SK-N-SH treated with all-trans-retinoic acid at 6 μM for 48 hours (cell line): Measurements from ENCODE around the gene TLNRD1.

ENCODE experiments used
- ATAC-seq: fragments of 200-7000 bp; cut with Tn5 transposase; 3 replicates; pipeline ENCODE4 v1.9.1; 2020; ENCODE audit warnings: mild to moderate bottlenecking, moderate library complexity
- ARNTL ChIP-seq: fragments of 450-650 bp; formaldehyde crosslinking; IDR thresholded peaks from 2 replicates; pipeline ENCODE4 v1.5.0; 2020; ENCODE audit warnings: low read depth, mild to moderate bottlenecking, moderate library complexity, borderline replicate concordance
- BACH2 ChIP-seq: fragments of 250-450 bp; sonication (Bioruptor Pico); IDR thresholded peaks from 2 replicates; pipeline ENCODE4 v1.9.0; 2021; ENCODE audit warnings: mild to moderate bottlenecking, borderline replicate concordance
- CREB5 ChIP-seq: fragments of 250-450 bp; sonication (Bioruptor Pico); IDR thresholded peaks from 2 replicates; pipeline ENCODE4 v1.5.1; 2020; ENCODE audit warnings: low read depth, mild to moderate bottlenecking, moderate library complexity
- CSDC2 ChIP-seq: fragments of 250-450 bp; sonication (Bioruptor Pico); IDR thresholded peaks from 2 replicates; pipeline ENCODE4 v1.5.0; 2020; ENCODE audit warnings: mild to moderate bottlenecking, moderate library complexity
- ESRRG ChIP-seq: fragments of 250-450 bp; sonication (Bioruptor Pico); IDR thresholded peaks from 2 replicates; pipeline ENCODE4 v1.6.1; 2021; ENCODE audit warnings: mild to moderate bottlenecking
- GLIS3 ChIP-seq: fragments of 250-450 bp; sonication (Bioruptor Pico); IDR thresholded peaks from 2 replicates; pipeline ENCODE4 v1.5.0; 2020; ENCODE audit warnings: mild to moderate bottlenecking, moderate library complexity
- ISL1 ChIP-seq: fragments of 250-450 bp; sonication (Bioruptor Pico); IDR thresholded peaks from 2 replicates; pipeline ENCODE4 v2.1.2; 2022; ENCODE audit warnings: mild to moderate bottlenecking, moderate library complexity
- OSR1 ChIP-seq: fragments of 250-450 bp; sonication (Bioruptor Pico); IDR thresholded peaks from 2 replicates; pipeline ENCODE4 v1.8.0; 2022; ENCODE audit warnings: moderate library complexity, mild to moderate bottlenecking, inconsistent platforms
- PATZ1 ChIP-seq: fragments of 250-450 bp; sonication (Bioruptor Pico); IDR thresholded peaks from 2 replicates; pipeline ENCODE4 v1.8.0; 2020; ENCODE audit warnings: mild to moderate bottlenecking, moderate library complexity, borderline replicate concordance
- POU6F1 ChIP-seq: fragments of 250-450 bp; sonication (Bioruptor Pico); IDR thresholded peaks from 2 replicates; pipeline ENCODE4 v1.8.0; 2021; ENCODE audit warnings: low read depth, mild to moderate bottlenecking, moderate library complexity, borderline replicate concordance
- PPARA ChIP-seq: fragments of 250-450 bp; sonication (Bioruptor Pico); IDR thresholded peaks from 2 replicates; pipeline ENCODE4 v1.5.0; 2020; ENCODE audit warnings: mild to moderate bottlenecking, borderline replicate concordance
- RARB ChIP-seq: fragments of 250-450 bp; sonication (Bioruptor Pico); IDR thresholded peaks from 2 replicates; pipeline ENCODE4 v1.8.0; 2021; ENCODE audit warnings: mild to moderate bottlenecking, moderate library complexity
- TCF4 ChIP-seq: fragments of 250-450 bp; sonication (Bioruptor Pico); IDR thresholded peaks from 2 replicates; pipeline ENCODE4 v1.8.0; 2021; ENCODE audit warnings: mild to moderate bottlenecking, moderate library complexity, borderline replicate concordance
- TOX ChIP-seq: fragments of 250-450 bp; sonication (Bioruptor Pico); IDR thresholded peaks from 2 replicates; pipeline ENCODE4 v1.8.0; 2021; ENCODE audit warnings: mild to moderate bottlenecking, moderate library complexity, borderline replicate concordance
- TSHZ2 ChIP-seq: fragments of 250-450 bp; sonication (Bioruptor Pico); IDR thresholded peaks from 2 replicates; pipeline ENCODE4 v1.5.0; 2020; ENCODE audit warnings: mild to moderate bottlenecking, moderate library complexity
- ZFP3 ChIP-seq: fragments of 250-450 bp; sonication (Bioruptor Pico); IDR thresholded peaks from 2 replicates; pipeline ENCODE4 v1.5.0; 2020; ENCODE audit warnings: mild to moderate bottlenecking, moderate library complexity
- ZFP30 ChIP-seq: fragments of 450-650 bp; formaldehyde crosslinking; IDR thresholded peaks from 2 replicates; pipeline ENCODE4 v1.5.0; 2022; ENCODE audit warnings: mild to moderate bottlenecking, moderate library complexity
- ZNF565 ChIP-seq: fragments of 450-650 bp; formaldehyde crosslinking; conservative IDR thresholded peaks from 2 replicates; pipeline ENCODE4 v1.5.0; 2020; ENCODE audit warnings: low read depth, mild to moderate bottlenecking, moderate library complexity
- ZNF70 ChIP-seq: fragments of 450-650 bp; formaldehyde crosslinking; IDR thresholded peaks from 2 replicates; pipeline ENCODE4 v1.5.0; 2020; ENCODE audit warnings: mild to moderate bottlenecking, moderate library complexity
- ZNF8 ChIP-seq: fragments of 450-650 bp; formaldehyde crosslinking; IDR thresholded peaks from 2 replicates; pipeline ENCODE4 v1.5.0; 2020; ENCODE audit warnings: mild to moderate bottlenecking, moderate library complexity

TLNRD1 gene

GRCh38 chr15:81043935-81044575, 43.3 kb downstream of the TLNRD1 start:
- no peak for TF ChIP-seq TCF4 (CRISPR knock-in tag)
- no peak for TF ChIP-seq TSHZ2
- TF ChIP-seq GLIS3 (CRISPR knock-in tag) = no peak
- no peak for TF ChIP-seq CSDC2 (CRISPR knock-in tag)
- no peak for TF ChIP-seq OSR1 (CRISPR knock-in tag)
- TF ChIP-seq ZNF70 (CRISPR knock-in tag) = no peak
- no peak for TF ChIP-seq CREB5
- TF ChIP-seq RARB (CRISPR knock-in tag) = no peak
- TF ChIP-seq, all 23 proteins: peak for 0
- ATAC-seq = no peak

GRCh38 chr15:81046290-81046689, 45.6 kb downstream of the TLNRD1 start:
- no peak for TF ChIP-seq ZNF70 (CRISPR knock-in tag)
- no peak for TF ChIP-seq TCF4 (CRISPR knock-in tag)
- no peak for TF ChIP-seq OSR1 (CRISPR knock-in tag)
- TF ChIP-seq ZNF8 (CRISPR knock-in tag) = no peak
- TF ChIP-seq CREB5 = no peak
- no peak for TF ChIP-seq PPARA (CRISPR knock-in tag)
- no peak for TF ChIP-seq RARB (CRISPR knock-in tag)
- TF ChIP-seq ZNF565 (CRISPR knock-in tag) = no peak
- no peak for TF ChIP-seq TSHZ2
- TF ChIP-seq TOX = no peak
- TF ChIP-seq PATZ1 (CRISPR knock-in tag) = no peak
- no peak for TF ChIP-seq ZFP30
- TF ChIP-seq BACH2 (CRISPR knock-in tag) = no peak
- no peak for TF ChIP-seq GLIS3 (CRISPR knock-in tag)
- no peak for TF ChIP-seq ESRRG (CRISPR knock-in tag)
- TF ChIP-seq ISL1 (CRISPR knock-in tag) = no peak
- TF ChIP-seq CSDC2 (CRISPR knock-in tag) = no peak
- no peak for TF ChIP-seq ZFP3 (CRISPR knock-in tag)
- TF ChIP-seq POU6F1 = no peak
- no peak for TF ChIP-seq ARNTL (CRISPR knock-in tag)
- TF ChIP-seq, all 23 proteins: peak for 0
- ATAC-seq = no peak
